Measurements from ENCODE around the gene TSC22D1.
A peak's percentile ranks its signal among the peaks of the same experiment; 100 is the strongest.

TSC22D1 gene

GRCh38 chr13:44422755-44423643, 153.1 kb downstream of the TSC22D1 start:
- peak; percentile 56 to 69 for DNase-seq

- no peak for DNase-seq
Observed at GRCh38 chr13:44421853-44422525, 154.1 kb downstream of the TSC22D1 start.

- no peak for DNase-seq
Observed at GRCh38 chr13:44420376-44421220, 155.5 kb downstream of the TSC22D1 start.

GRCh38 chr13:44417876-44418275, 158.3 kb downstream of the TSC22D1 start:
- DNase-seq: no peak

DNA sequence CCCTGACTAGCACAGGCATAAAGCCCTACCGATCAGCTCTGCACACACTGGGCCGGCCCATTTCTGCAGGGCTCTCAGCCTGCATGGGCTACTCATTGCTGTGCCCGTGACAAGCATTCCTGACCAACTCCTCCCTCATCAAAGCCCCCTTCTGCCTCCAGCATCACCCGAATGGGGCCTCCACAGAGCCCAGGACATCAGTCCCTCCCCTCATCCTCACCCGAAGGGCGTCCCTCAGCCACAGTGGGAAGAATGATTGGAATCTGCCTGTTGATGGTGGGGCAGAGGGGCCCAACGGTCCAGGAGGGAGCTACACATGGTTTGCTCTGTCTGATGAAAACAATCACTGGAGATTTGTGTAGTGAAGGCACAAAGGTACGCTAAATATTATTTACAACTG, 158.7 kb downstream of the TSC22D1 start:
- DNase-seq: no peak

DNA sequence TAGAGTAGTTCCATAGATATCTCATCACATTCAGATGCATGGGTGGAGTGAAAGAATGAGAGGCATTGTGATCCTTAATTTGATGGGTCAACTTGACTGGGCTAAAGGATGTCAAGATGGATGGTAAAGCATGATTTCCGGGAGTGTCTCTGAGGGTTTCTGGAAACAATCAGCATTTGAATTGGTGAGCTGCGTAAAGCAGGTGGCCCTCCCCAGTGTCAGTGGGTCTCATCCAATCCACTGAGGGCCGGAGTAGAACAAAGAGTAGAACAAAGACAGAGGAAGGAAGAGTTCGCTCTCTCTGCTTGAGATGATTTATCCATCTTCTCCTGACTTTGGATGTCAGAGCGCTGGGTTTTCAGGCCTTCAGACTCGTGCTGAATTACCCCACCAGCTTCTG, 159.4 kb downstream of the TSC22D1 start:
- no peak for DNase-seq

DNA sequence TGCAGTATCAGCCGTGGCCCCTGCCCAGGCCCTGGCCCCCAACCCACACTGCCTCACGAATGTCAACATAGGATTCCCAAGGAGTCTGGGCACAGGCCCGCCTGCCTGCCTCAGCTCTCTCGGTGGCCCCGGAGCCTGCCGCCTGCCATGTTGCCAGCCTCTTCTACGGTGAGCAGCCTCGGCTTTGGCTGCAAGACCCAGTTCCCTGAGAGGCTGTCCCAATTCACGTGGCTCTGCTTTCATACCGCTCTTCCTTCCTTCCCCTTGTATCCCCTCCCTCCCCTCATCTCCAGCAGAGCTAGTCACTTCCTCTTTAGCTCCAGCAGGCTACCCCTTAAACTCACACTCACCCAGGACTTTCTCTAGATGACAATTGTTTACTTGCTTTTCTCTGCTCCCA, 159.8 kb downstream of the TSC22D1 start:
- no peak for DNase-seq

DNA sequence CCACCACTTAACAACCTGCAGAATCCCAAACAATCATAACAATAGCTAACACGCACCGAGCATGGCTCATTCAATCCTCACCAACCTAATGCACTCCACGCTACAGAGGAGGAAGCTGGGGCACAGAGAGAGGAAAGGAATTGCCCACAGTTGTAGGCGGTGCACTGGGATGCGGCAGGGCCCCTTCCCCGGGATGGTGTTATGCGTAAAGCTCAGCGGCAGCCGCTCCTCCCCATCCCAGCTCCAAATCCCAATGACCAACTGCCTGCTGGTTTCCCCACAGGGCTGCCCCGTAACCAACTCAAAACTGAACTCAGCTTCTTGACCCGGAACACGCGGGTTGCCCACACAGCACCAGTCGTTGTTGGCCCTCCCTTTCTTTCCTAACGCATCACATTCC, 160.3 kb downstream of the TSC22D1 start:
- no peak for DNase-seq

GRCh38 chr13:44414716-44415115, 161.4 kb downstream of the TSC22D1 start:
- DNase-seq: no peak

DNA sequence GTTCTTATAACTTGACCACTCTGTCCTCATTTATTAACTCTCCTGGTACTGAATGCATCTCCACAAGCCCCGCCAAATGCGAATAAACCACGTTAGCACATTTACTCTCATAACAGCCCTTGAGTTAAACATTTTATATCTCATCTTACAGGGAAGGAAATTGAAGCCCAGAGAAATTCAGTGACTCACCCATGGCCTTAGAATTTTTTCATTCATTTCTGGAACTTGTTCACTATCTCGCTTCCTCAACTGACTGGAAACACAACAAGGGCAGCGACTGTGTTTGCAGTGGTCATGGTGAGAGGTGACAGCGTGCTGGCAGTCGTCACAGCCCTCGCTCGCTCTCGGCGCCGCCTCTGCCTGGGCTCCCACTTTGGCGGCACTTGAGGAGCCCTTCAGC, 163.0 kb downstream of the TSC22D1 start:
- no peak for DNase-seq

- DNase-seq: no peak
Observed at GRCh38 chr13:44412346-44412935, 163.7 kb downstream of the TSC22D1 start.

DNA sequence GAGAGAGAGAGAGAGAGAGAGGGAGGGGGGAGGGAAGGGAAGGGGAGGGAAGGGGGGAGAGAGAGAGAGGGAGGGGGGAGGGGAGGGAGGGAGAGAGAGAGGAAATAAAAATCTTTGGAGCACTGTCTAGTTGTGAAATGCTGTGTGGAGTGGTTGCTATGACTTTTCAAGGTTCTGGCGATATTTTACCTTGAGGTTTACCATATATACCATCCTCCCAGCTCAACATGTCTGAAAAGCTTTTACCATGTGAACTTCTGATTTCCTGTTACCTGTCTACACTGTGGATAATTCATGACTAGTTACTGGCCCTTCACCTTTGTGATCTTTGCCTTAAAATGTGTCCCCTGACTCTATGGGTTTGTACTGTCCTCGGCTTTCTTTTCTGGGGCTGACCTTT, 164.3 kb downstream of the TSC22D1 start:
- no peak for DNase-seq

DNA sequence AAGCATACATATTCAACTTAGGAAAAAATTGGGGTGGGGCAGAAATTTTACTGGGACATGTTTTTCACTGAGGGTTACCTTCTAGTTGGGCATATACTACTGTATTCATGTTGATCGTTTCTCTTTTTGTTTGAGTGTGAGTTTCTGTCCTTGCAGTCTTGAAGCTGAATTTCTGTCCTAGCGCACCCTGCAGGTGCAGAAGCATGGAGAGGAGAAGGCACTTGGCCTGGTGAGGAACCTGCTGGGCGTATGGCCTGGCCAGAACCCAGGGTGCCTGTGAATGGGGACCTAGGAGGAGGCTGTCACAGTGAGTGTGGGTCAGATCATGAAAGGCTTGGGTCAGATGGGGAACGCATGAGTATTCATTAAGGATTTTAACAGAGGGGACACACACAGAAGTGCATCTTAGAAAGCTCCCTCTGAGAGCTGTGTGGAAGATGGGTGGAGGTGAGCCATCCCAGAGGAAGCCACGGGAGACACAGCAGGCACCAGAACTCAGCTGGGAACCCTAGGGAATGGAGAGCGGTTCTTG, 165.7 kb downstream of the TSC22D1 start:
- DNase-seq: no peak

DNA sequence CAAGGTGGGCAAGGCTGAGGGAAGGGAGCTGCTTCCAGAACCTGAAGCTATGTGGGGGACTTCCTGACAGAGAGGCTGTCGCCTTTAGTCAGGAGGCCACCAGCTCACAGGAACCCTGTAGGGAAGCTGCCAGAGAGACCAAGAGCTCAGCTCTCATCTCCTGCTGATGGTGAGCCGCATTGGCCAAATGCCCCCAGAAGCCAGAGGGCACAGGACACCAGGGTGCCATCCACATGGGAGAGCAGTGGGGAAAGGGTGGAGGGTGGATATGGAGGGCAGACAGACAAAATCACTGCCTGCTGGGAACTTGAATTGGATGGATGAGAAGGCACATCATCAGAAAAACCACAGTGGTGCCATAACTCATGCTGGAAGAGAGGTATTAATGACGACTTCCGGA, 166.5 kb downstream of the TSC22D1 start:
- DNase-seq: no peak

- DNase-seq: no peak
Observed at GRCh38 chr13:44407891-44408290, 168.2 kb downstream of the TSC22D1 start.

GRCh38 chr13:44407379-44407778, 168.8 kb downstream of the TSC22D1 start:
- no peak for DNase-seq

- no peak for DNase-seq
Observed at GRCh38 chr13:44406617-44407016, 169.5 kb downstream of the TSC22D1 start.

DNA sequence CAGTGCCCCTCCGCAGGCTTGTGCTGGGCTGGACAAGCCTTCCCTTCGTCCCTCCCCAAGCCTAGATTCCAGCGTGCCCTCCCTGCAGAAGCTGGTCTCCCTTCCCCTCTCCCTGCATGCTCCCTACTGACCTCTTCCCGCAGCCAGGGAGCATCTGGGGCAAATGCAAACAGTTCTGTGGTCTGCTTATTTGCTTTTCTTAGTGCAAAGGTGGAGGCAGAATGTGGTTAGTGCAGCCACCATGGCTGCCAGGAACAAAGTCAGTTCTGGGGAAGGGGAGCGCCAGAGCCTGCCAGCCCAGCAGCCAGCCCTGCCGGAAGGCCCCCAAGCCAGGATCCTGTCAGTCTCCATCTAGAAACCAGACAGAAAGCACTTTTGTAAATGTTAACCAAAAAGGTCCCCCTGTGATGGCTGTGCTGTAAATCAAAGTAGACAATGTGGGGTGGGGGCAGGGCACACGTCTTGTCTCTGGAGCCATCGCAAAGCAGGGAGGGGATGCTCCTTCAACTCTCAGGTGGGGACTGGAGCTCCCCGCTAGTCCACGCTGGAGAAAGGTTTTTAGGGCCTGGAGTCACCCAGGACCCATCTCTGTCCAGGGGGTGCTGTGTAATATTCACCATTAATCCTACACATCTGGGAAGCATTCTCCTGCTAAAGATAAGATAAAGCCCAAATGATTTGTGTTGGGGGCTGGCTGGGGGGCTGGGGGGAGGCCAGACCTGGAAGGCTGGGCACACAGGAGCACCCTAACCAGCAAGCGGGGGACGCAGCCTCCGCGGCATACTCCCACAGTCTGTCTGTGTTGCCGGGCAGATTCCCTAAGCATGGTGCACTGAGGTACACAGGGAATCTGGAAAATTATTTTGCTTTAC, 171.6 kb downstream of the TSC22D1 start:
- DNase-seq: peak; percentile 44 to 49

DNA sequence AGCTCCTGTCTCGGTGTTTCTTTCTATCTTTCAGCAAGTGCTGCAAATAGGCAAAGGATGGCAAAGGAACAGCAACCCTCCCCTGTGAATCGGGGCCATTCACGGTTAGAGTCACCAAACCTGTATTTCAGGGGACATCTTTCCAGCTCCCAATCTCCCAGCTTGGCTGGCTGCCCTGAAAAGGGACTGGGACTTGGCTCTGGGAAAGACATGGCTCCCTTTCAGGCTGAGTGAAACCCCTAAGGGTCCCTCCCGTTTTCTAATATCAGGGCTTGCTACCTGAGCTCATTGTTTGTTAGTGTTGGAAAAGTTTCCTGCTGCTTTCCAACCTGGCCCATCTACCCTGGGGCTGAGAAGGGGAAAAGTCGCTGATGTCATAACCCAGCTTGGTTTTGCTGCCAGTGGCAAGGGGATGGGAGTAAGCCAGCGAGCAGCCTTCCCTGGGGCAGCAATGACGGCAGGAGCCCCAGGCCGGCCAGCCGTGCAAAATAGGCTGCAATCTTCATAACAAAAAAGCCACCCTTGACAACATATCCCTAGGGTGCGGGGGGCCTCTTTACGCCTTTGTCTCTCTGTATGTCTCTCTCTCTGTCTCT, 172.6 kb downstream of the TSC22D1 start:
- no peak for DNase-seq

- DNase-seq: peak in 1 of 2 experiments; percentile 1
Observed at GRCh38 chr13:44402899-44403445, 173.2 kb downstream of the TSC22D1 start.

GRCh38 chr13:44401577-44401976, 174.6 kb downstream of the TSC22D1 start:
- DNase-seq: no peak
